AG04449 (cell line): ENCODE measurements around the gene HNRNPH3.

Source experiments
- CTCF ChIA-PET: fragments of 350-600 bp; formaldehyde crosslinking; extraction: SDS; loops from one replicate; lab custom pipeline; 2021; ENCODE audit warnings: antibody characterized with exemption; lab: Yijun Ruan, JAX
- POLR2A ChIA-PET: fragments of 400-600, 350-600 bp; formaldehyde crosslinking; extraction: SDS; loops from one replicate; lab custom pipeline; 2020; ENCODE audit warnings: antibody characterized with exemption, inconsistent platforms; lab: Yijun Ruan, JAX
- DNase-seq: peaks from one replicate; pipeline ENCODE4 v3.0.0-alpha.2; 2010; ENCODE audit warnings: low read depth, low spot score
- H3K4me3 ChIP-seq: 2 replicates; pipeline ENCODE4 v1.5.1; 2011; ENCODE audit warnings: low read depth, mild to moderate bottlenecking, control low read depth, low read length
- CTCF ChIP-seq: IDR thresholded peaks from one replicate; pipeline ENCODE4 v1.5.1; 2011; ENCODE audit warnings: mild to moderate bottlenecking, moderate library complexity, low read length, control low read depth, inconsistent platforms; ENCODE audit not compliant: insufficient read depth; ENCODE audit errors: missing control alignments

The HNRNPH3 gene

GRCh38 chr10:68346774-68347173 is 14.9 kb downstream of the HNRNPH3 start:
- no peak for TF ChIP-seq CTCF
- CTCF ChIA-PET, result interaction anchor here (1.1 to 3.3 kb wide), 5 partner anchors 10 to 134 kb away, joined by 3 to 26 read pairs (median 5); no protein-coding TSS in a partner anchor
- no peak overlapping the region for H3K4me3 ChIP-seq
- DNase-seq, result no peak
- POLR2A ChIA-PET, result no interaction called here

- no peak for DNase-seq
- peak; percentile 86 for TF ChIP-seq CTCF
- POLR2A ChIA-PET, result no interaction called here
- CTCF ChIA-PET, result interaction anchor here (0.6 to 3.3 kb wide), 22 partner anchors 9 to 493 kb away, joined by 3 to 33 read pairs (median 4); partner anchors contain the start of genes HNRNPH3 and PBLD
- no peak overlapping the region for H3K4me3 ChIP-seq
These were observed 16.4 kb downstream of the HNRNPH3 start for GRCh38 chr10:68348265-68348741.

- ChIA-PET POLR2A (no interaction called here), CTCF (interaction anchor here (1.0 kb wide), 1 partner anchor 19 kb away, joined by 3 read pairs; no protein-coding TSS in a partner anchor)
- no peak for DNase-seq
- no peak overlapping the region for H3K4me3 ChIP-seq
- no peak for TF ChIP-seq CTCF
These were observed 21.7 kb downstream of the HNRNPH3 start for GRCh38 chr10:68353537-68353936.

GRCh38 chr10:68359189-68359588 is 27.3 kb downstream of the HNRNPH3 start:
- CTCF ChIA-PET, result interaction anchor here (1.0 to 1.2 kb wide), 2 partner anchors 11 kb away, joined by 3 to 4 read pairs; no protein-coding TSS in a partner anchor
- POLR2A ChIA-PET, result no interaction called here
- no peak for TF ChIP-seq CTCF
- no peak overlapping the region for H3K4me3 ChIP-seq
- no peak for DNase-seq

- no peak overlapping the region for H3K4me3 ChIP-seq
- CTCF ChIA-PET, result interaction anchor here (4.3 kb wide), 1 partner anchor 14 kb away, joined by 26 read pairs; no protein-coding TSS in a partner anchor
- no peak for TF ChIP-seq CTCF
- POLR2A ChIA-PET, result no interaction called here
- no peak for DNase-seq
These were observed 30.7 kb downstream of the HNRNPH3 start for GRCh38 chr10:68362590-68362989.

- no peak for DNase-seq
- no peak for TF ChIP-seq CTCF
- POLR2A ChIA-PET, result no interaction called here
- no peak overlapping the region for H3K4me3 ChIP-seq
- CTCF ChIA-PET, result interaction anchor here (1.2 to 4.3 kb wide), 2 partner anchors 16 to 43 kb away, joined by 4 to 26 read pairs; partner anchors contain the start of gene RUFY2
These were observed 32.4 kb downstream of the HNRNPH3 start for GRCh38 chr10:68364101-68364886.
